Ascending aorta (tissue), 2 donors: ENCODE data around the gene ATP2B2. TPM values are rescaled to one million over a fixed set of nuclear protein-coding genes. Genes with fewer than 3 reads are reported as not detected.

ENCODE experiments used
- DNase-seq, 2 donors: peaks; one replicate each; pipeline ENCODE4 v3.0.0-alpha.2; 2019; ENCODE audit warnings: low spot score in 2 of 2
- H3K27ac ChIP-seq, 2 donors: fragments of 200-600 bp; sonication (generic); one replicate each; pipeline ENCODE4 v1.5.1; 2016 to 2017; ENCODE audit warnings: mild to moderate bottlenecking in 1 of 2
- H3K27me3 ChIP-seq: fragments of 200-600 bp; sonication (generic); one replicate; pipeline ENCODE4 v1.5.1; 2017
- H3K36me3 ChIP-seq, 2 donors: fragments of 200-600 bp; sonication (generic); one replicate each; pipeline ENCODE4 v1.5.1; 2016
- H3K4me1 ChIP-seq, 2 donors: fragments of 200-600 bp; sonication (generic); one replicate each; pipeline ENCODE4 v1.5.1; 2016 to 2017; ENCODE audit warnings: mild to moderate bottlenecking in 1 of 2
- H3K4me3 ChIP-seq, 2 donors: fragments of 200-600 bp; sonication (generic); one replicate each; pipeline ENCODE4 v1.5.1; 2016 to 2017; ENCODE audit warnings: mild to moderate bottlenecking in 1 of 2
- H3K9me3 ChIP-seq, 2 donors: fragments of 200-600 bp; sonication (generic); one replicate each; pipeline ENCODE4 v1.5.1; 2016
- CTCF ChIP-seq, 3 experiments: fragments of 200-600 bp in 2 of 3; fragments of 450-650 bp in 1 of 3; sonication (generic) in 2 of 3; IDR thresholded peaks; one replicate each; pipeline ENCODE4 v1.5.1; 2016 to 2019; ENCODE audit warnings: antibody characterized with exemption in 3 of 3, mild to moderate bottlenecking in 1 of 3, moderate library complexity in 1 of 3
- intact Hi-C: fragments of 100-400 bp; cut with DNase I; formaldehyde crosslinking; loops from one replicate; pipeline ENCODE4 v1.15.1; 2023
- total RNA-seq: library from RNA; depleted of rRNA; stranded (reverse); fragments of >200 nt; gene quantifications from one replicate; pipeline ENCODE4 v1.1.0, GENCODE V29; 2016

The ATP2B2 gene
- total RNA-seq, 1 donor from 2014 or later = not detected

GRCh38 chr3:10484709-10485108, 20.7 kb downstream of the ATP2B2 start:
- intact Hi-C loops = no loop called here
- no peak overlapping the region for H3K27ac ChIP-seq
- TF ChIP-seq CTCF (IDR thresholded peaks at IDR 0.05) = no peak
- H3K4me1 ChIP-seq = no peaks in the 10 kb centered on the region
- no peak overlapping the region for H3K4me3 ChIP-seq
- no peaks in the 10 kb centered on the region for H3K36me3 ChIP-seq
- H3K27me3 ChIP-seq = no peaks in the 10 kb centered on the region
- H3K9me3 ChIP-seq = no peaks in the 10 kb centered on the region
- DNase-seq = no peak

GRCh38 chr3:10483686-10484345, 21.6 kb downstream of the ATP2B2 start:
- Histone ChIP-seq H3K27ac (no peak overlapping the region), H3K27me3 (no peaks in the 10 kb centered on the region), H3K4me1 (no peaks in the 10 kb centered on the region), H3K4me3 (no peak overlapping the region), H3K36me3 (no peaks in the 10 kb centered on the region), H3K9me3 (no peaks in the 10 kb centered on the region)
- no peak for DNase-seq
- TF ChIP-seq CTCF (IDR thresholded peaks at IDR 0.05) = no peak
- intact Hi-C loops = no loop called here

GRCh38 chr3:10483364-10483675, 22.1 kb downstream of the ATP2B2 start:
- TF ChIP-seq CTCF (IDR thresholded peaks at IDR 0.05) = no peak
- DNase-seq = no peak
- no peak overlapping the region for H3K4me3 ChIP-seq
- no peaks in the 10 kb centered on the region for H3K9me3 ChIP-seq
- no peaks in the 10 kb centered on the region for H3K36me3 ChIP-seq
- no peak overlapping the region for H3K27ac ChIP-seq
- no peaks in the 10 kb centered on the region for H3K4me1 ChIP-seq
- intact Hi-C loops = no loop called here
- no peaks in the 10 kb centered on the region for H3K27me3 ChIP-seq

- H3K4me1 ChIP-seq = no peaks in the 10 kb centered on the region
- intact Hi-C loops = no loop called here
- H3K9me3 ChIP-seq = no peaks in the 10 kb centered on the region
- DNase-seq = no peak
- H3K27me3 ChIP-seq = no peaks in the 10 kb centered on the region
- no peak overlapping the region for H3K27ac ChIP-seq
- H3K36me3 ChIP-seq = no peaks in the 10 kb centered on the region
- no peak overlapping the region for H3K4me3 ChIP-seq
- no peak for TF ChIP-seq CTCF (IDR thresholded peaks at IDR 0.05)
Measured at GRCh38 chr3:10482631-10483363, 22.6 kb downstream of the ATP2B2 start.

GRCh38 chr3:10480871-10481378, 24.5 kb downstream of the ATP2B2 start:
- no peak for TF ChIP-seq CTCF (IDR thresholded peaks at IDR 0.05)
- intact Hi-C loops = no loop called here
- no peaks in the 10 kb centered on the region for H3K27me3 ChIP-seq
- H3K4me1 ChIP-seq = no peaks in the 10 kb centered on the region
- DNase-seq = no peak
- no peaks in the 10 kb centered on the region for H3K9me3 ChIP-seq
- H3K4me3 ChIP-seq = no peak overlapping the region
- no peaks in the 10 kb centered on the region for H3K36me3 ChIP-seq
- no peak overlapping the region for H3K27ac ChIP-seq
